Bone marrow (tissue), 2 donors: ENCODE data around the gene ZBTB7C.
"Not testable (repeated sequence)": the region's sequence is repeated elsewhere in the genome, so short reads cannot be mapped to it uniquely, and the experiment has no call there.

Source experiments
- DNase-seq, 2 donors: peaks; one replicate each; lab custom pipeline; 2025; lab: John Stamatoyannopoulos, UW

ZBTB7C gene

GRCh38 chr18:48408727-48409590 lies at the start of gene ZBTB7C:
Gene ZBTB7C (minus strand): TSS chr18:48409383.
- DNase-seq, result no peak

- DNase-seq, result no peak
These were observed 47.7 kb upstream of the ZBTB7C start for GRCh38 chr18:48456838-48457237.

GRCh38 chr18:48455555-48456478 lies 46.6 kb upstream of the ZBTB7C start:
- DNase-seq, result no peak

- DNase-seq, result no peak
These were observed 45.1 kb upstream of the ZBTB7C start for GRCh38 chr18:48454261-48454757.

- DNase-seq, result no peak
These were observed 44.3 kb upstream of the ZBTB7C start for GRCh38 chr18:48453330-48454066.

GRCh38 chr18:48452861-48453323 lies 43.7 kb upstream of the ZBTB7C start:
- DNase-seq, result no peak

- DNase-seq, result no peak
These were observed 41.5 kb upstream of the ZBTB7C start for GRCh38 chr18:48450685-48451084.

- DNase-seq, result peak; percentile 40 to 46
These were observed 37.5 kb upstream of the ZBTB7C start for GRCh38 chr18:48446582-48447225.

- DNase-seq, result peak; percentile 31 to 75
These were observed 36.4 kb upstream of the ZBTB7C start for GRCh38 chr18:48445540-48445939.

GRCh38 chr18:48442761-48443160 lies 33.6 kb upstream of the ZBTB7C start:
- DNase-seq, result no peak

GRCh38 chr18:48441405-48441881 lies 32.3 kb upstream of the ZBTB7C start:
- DNase-seq, result no peak

GRCh38 chr18:48440924-48441323 lies 31.7 kb upstream of the ZBTB7C start:
- DNase-seq, result no peak

- no peak for DNase-seq
These were observed 27.7 kb upstream of the ZBTB7C start for GRCh38 chr18:48436907-48437306.

GRCh38 chr18:48434382-48434781 lies 25.2 kb upstream of the ZBTB7C start:
- DNase-seq, result not testable (repeated sequence)

GRCh38 chr18:48433541-48433940 lies 24.4 kb upstream of the ZBTB7C start:
- DNase-seq, result no peak

- DNase-seq, result no peak
These were observed 21.0 kb upstream of the ZBTB7C start for GRCh38 chr18:48430150-48430549.

GRCh38 chr18:48428475-48429177 lies 19.4 kb upstream of the ZBTB7C start:
- no peak for DNase-seq

- DNase-seq, result no peak
These were observed 13.8 kb upstream of the ZBTB7C start for GRCh38 chr18:48422947-48423378.

GRCh38 chr18:48419277-48420022 lies 10.3 kb upstream of the ZBTB7C start:
- no peak for DNase-seq
